Liver (tissue), 3 donors: ENCODE measurements around the gene TRPM2.

Experiments
- EGR1 ChIP-seq, 2 donors: IDR thresholded peaks; 2 replicates each; pipeline ENCODE4 v1.6.1; 2016 to 2018; ENCODE audit warnings: antibody characterized with exemption in 2 of 2, low read depth in 2 of 2
- FOXA1 ChIP-seq: IDR thresholded peaks from 2 replicates; pipeline ENCODE4 v1.6.1; 2016; ENCODE audit warnings: antibody characterized with exemption
- JUND ChIP-seq, 2 donors: IDR thresholded peaks; 2 replicates each; pipeline ENCODE4 v1.6.1; 2016; ENCODE audit warnings: antibody characterized with exemption in 2 of 2
- RAD21 ChIP-seq, 2 donors: IDR thresholded peaks; 2 replicates each; pipeline ENCODE4 v1.6.1; 2016; ENCODE audit warnings: antibody characterized with exemption in 2 of 2, mild to moderate bottlenecking in 2 of 2
- RXRA ChIP-seq, 2 donors: IDR thresholded peaks; 2 replicates each; pipeline ENCODE4 v1.6.1; 2017 to 2018; ENCODE audit warnings: antibody characterized with exemption in 2 of 2, mild to moderate bottlenecking in 1 of 2
- SP1 ChIP-seq: IDR thresholded peaks from 2 replicates; pipeline ENCODE4 v1.6.1; 2018; ENCODE audit warnings: antibody characterized with exemption, mild to moderate bottlenecking
- TAF1 ChIP-seq: conservative IDR thresholded peaks from 2 replicates; pipeline ENCODE4 v1.6.1; 2016; ENCODE audit warnings: antibody characterized with exemption, mild to moderate bottlenecking
- YY1 ChIP-seq: IDR thresholded peaks from 2 replicates; pipeline ENCODE4 v1.6.1; 2016; ENCODE audit warnings: antibody characterized with exemption, mild to moderate bottlenecking
- TF ChIP-seq, protein P1 (sequence below): fragments of 150-350 bp; IDR thresholded peaks from 2 replicates; pipeline ENCODE4 v1.5.1; 2017; ENCODE audit warnings: improper control_type of control experiment, low read depth, low read length; ENCODE audit not compliant: missing input control
- TF ChIP-seq, protein P2 (sequence below): IDR thresholded peaks from 2 replicates; pipeline ENCODE4 v1.6.1; 2016; ENCODE audit warnings: antibody characterized with exemption
- TF ChIP-seq, protein P3 (sequence below): IDR thresholded peaks from 2 replicates; pipeline ENCODE4 v1.6.1; 2016; ENCODE audit warnings: antibody characterized with exemption
- TF ChIP-seq, protein P4 (sequence below): IDR thresholded peaks from 2 replicates; pipeline ENCODE4 v1.6.1; 2016; ENCODE audit warnings: antibody characterized with exemption
- donor health status: healthy.
- donor health status: healthy.

DNA sequence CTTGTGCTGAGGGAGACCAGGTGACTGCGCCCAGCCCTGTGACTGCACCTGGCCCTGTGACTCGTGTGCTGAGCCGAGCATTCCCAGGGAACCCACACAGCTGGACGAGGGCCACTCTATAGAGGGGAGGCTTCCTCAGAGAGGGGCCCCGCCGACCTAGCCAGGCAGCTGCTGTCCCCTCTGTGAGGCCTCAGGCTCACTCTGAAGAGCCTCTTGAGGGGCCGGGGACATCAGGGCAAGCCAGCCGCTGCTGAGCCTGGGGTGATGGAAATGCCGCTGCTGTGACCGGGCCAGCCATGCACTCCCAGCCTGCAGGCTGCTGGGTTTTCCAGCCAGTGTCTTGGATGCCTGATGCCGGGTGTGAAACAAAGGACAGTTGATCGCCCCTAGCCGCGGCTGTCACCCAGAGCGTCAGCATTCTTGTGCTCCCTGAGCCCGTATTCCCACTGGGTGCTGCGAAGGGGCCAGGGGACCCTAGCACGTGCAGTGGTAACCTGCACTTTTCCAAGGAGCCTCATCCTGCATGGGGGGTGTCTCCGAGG is 36.1 kb upstream of the TRPM2 start:
- TF ChIP-seq RXRA (IDR thresholded peaks at IDR 0.05) (no peak), EGR1 (IDR thresholded peaks at IDR 0.05; ENCODE audit: low read depth in 2 of 2) (no peak), FOXA1 (no peak), SP1 (no peak), RAD21 (IDR thresholded peaks at IDR 0.05) (no peak), YY1 (no peak), TAF1 (no peak), JUND (IDR thresholded peaks at IDR 0.05) (no peak)
- TF ChIP-seq, protein P1, sequence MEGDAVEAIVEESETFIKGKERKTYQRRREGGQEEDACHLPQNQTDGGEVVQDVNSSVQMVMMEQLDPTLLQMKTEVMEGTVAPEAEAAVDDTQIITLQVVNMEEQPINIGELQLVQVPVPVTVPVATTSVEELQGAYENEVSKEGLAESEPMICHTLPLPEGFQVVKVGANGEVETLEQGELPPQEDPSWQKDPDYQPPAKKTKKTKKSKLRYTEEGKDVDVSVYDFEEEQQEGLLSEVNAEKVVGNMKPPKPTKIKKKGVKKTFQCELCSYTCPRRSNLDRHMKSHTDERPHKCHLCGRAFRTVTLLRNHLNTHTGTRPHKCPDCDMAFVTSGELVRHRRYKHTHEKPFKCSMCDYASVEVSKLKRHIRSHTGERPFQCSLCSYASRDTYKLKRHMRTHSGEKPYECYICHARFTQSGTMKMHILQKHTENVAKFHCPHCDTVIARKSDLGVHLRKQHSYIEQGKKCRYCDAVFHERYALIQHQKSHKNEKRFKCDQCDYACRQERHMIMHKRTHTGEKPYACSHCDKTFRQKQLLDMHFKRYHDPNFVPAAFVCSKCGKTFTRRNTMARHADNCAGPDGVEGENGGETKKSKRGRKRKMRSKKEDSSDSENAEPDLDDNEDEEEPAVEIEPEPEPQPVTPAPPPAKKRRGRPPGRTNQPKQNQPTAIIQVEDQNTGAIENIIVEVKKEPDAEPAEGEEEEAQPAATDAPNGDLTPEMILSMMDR: no peak
- TF ChIP-seq, protein P2, sequence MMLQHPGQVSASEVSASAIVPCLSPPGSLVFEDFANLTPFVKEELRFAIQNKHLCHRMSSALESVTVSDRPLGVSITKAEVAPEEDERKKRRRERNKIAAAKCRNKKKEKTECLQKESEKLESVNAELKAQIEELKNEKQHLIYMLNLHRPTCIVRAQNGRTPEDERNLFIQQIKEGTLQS: no peak
- TF ChIP-seq, protein P3, sequence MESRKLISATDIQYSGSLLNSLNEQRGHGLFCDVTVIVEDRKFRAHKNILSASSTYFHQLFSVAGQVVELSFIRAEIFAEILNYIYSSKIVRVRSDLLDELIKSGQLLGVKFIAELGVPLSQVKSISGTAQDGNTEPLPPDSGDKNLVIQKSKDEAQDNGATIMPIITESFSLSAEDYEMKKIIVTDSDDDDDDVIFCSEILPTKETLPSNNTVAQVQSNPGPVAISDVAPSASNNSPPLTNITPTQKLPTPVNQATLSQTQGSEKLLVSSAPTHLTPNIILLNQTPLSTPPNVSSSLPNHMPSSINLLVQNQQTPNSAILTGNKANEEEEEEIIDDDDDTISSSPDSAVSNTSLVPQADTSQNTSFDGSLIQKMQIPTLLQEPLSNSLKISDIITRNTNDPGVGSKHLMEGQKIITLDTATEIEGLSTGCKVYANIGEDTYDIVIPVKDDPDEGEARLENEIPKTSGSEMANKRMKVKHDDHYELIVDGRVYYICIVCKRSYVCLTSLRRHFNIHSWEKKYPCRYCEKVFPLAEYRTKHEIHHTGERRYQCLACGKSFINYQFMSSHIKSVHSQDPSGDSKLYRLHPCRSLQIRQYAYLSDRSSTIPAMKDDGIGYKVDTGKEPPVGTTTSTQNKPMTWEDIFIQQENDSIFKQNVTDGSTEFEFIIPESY: no peak
- TF ChIP-seq, protein P4, sequence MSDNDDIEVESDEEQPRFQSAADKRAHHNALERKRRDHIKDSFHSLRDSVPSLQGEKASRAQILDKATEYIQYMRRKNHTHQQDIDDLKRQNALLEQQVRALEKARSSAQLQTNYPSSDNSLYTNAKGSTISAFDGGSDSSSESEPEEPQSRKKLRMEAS: no peak
